HG03139 (cell line): Measurements from ENCODE around the gene PRR23B.

Source experiments
- ATAC-seq: cut with Tn5 transposase; IDR thresholded peaks from one replicate; pipeline ENCODE4 v1.9.1; 2021; ENCODE audit not compliant: unreplicated experiment

The PRR23B gene

GRCh38 chr3:138975351-138975750, 45.4 kb downstream of the PRR23B start:
- ATAC-seq: no peak

DNA sequence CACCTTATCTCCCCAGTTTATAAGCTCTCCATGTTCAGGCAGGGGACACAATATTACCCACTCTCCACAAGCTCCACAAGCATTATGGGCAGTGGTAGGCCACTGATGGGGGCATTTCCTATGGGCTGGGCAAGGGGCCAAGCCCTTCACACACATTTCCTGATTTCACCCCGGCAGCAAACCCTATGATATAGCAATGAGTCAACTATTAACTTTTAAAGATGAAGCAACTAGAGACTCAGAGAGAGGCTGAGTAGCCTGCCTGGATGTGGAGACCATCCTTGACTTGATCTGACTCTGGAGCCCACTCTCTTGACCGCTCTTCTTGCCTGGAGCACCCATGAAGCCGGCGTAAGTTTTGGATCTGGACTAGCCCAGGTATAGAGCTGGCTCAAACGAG, 46.3 kb downstream of the PRR23B start:
- ATAC-seq: no peak

- ATAC-seq: no peak
Observed at GRCh38 chr3:138972941-138973340, 47.8 kb downstream of the PRR23B start.

DNA sequence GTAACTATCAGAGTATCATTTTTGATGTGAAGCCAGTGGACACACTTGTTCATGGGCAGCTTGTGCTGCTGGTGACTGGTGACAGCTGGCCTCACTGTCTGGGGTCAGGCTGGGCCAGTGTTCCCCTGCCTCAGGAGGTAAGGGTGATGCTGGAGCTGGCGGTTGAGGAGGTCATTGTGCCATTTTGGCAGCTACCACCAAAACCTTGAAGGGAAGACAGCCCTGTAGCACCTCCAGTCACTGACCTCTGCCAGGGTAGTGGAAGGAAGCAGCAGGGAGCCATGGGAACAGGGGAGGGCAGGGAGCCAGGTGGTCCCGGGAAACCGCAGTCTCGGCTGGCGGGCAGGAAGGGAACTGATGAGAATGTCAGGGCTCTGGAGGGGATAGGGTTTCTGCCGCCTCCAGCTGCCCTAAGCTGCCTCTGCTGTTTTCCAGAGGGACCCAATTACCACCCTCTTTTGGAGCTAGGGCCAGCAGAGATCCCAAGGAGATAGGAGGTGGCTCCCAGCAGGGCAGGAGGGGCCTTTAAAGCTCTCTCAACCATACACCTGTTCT, 48.9 kb downstream of the PRR23B start:
- no peak for ATAC-seq
